Fibroblast of upper back skin (primary cell): ENCODE measurements around the gene LRP10.

Experiments used
- DNase-seq: peaks from one replicate; pipeline ENCODE4 v3.0.0-alpha.2; 2013

The LRP10 gene

GRCh38 chr14:22920697-22921096, 49.2 kb downstream of the LRP10 start:
- DNase-seq, result no peak

GRCh38 chr14:22922294-22922693, 50.8 kb downstream of the LRP10 start:
- DNase-seq, result no peak

- DNase-seq, result no peak
Measured at GRCh38 chr14:22923746-22924145, 52.2 kb downstream of the LRP10 start.

GRCh38 chr14:22925513-22925912, 54.0 kb downstream of the LRP10 start:
- DNase-seq, result no peak

- no peak for DNase-seq
Measured at GRCh38 chr14:22926316-22926715, 54.8 kb downstream of the LRP10 start.

GRCh38 chr14:22928237-22929103, 56.9 kb downstream of the LRP10 start:
- DNase-seq, result no peak

GRCh38 chr14:22929104-22929960, 57.8 kb downstream of the LRP10 start, which contains the start of gene PRMT5:
Gene PRMT5, minus strand, starts transcription at chr14:22929376. Its CDS starts 15 bp downstream, at chr14:22929361.
- DNase-seq, result peak; percentile 100

GRCh38 chr14:22929961-22930364, 58.4 kb downstream of the LRP10 start:
- no peak for DNase-seq
